Left ventricle myocardium superior (tissue), 1 donor: ENCODE measurements around the gene TWF2. TPM values are rescaled to one million over a fixed set of nuclear protein-coding genes. Genes with fewer than 3 reads are reported as not detected.
A peak's percentile ranks its signal among the peaks of the same experiment; 100 is the strongest.

Experiments
- ATAC-seq: fragments of 200-7000 bp; cut with Tn5 transposase; one replicate; pipeline ENCODE4 v1.9.1; 2020; ENCODE audit warnings: mild to moderate bottlenecking, moderate library complexity
- DNase-seq: peaks from one replicate; pipeline ENCODE4 v3.0.0-alpha.2; 2020
- intact Hi-C: fragments of 100-400 bp; cut with micrococcal nuclease; formaldehyde crosslinking; loops from one replicate; pipeline ENCODE4 v1.11.0; 2022
- microRNA-seq: library from miRNA; unstranded; fragments of <30 nt; microRNA quantifications from one replicate; pipeline ENCODE4 v1.2.0, GENCODE V29; 2020; ENCODE audit warnings: borderline number of aligned reads
- total RNA-seq: library from RNA; stranded (reverse); fragmentation: NEBNext Ultra II Directional; extraction: Animal tissue kit (Norgen Biotek cat#: 25700); gene quantifications from one replicate; pipeline ENCODE4 v1.2.1, GENCODE V29; 2021
- donor health status: DM: no; HTN: yes; CAD: no; lungs with severe emphysema.

Gene TWF2
- total RNA-seq, 1 donor from 2014 or later, result 103 TPM

DNA sequence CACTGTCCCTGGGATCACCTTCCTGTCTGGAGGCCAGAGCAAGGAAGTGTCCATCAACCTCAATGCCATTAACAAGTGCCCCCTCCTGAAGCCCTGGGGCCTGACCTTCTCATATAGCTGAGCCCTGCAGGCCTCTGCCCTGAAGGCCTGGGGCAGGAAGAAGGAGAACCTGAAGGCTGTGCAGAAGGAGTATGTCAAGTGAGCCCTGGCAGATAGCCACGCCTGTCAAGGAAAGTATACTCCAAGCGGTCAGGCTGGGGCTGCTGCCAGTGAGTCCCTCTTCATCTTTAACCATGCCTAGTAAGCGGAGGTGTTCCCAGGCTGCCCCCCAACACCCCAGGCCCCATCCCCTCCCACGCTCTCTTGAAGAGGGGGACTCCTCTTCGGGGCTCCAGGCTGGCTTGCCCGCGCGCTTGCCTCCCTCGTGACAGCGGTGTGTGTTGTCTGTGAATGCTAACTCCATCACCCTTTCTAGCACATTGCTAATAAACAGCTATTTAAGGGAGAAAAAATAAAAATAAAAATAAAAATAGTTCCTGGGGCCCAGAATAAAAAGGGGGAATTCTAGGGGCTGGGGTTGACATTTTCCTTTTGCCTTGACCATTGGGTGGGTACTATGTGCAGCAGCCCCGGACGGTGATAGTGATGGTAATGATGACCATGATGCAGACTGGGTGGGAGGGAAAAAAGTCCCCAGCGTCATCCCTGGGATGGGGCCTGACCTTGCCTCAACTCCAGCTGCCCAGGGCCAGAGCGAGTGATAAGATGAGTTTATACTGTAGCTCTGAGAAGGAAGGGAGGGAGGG, 44.3 kb downstream of the TWF2 start:
- intact Hi-C loops, result no loop called here

DNA sequence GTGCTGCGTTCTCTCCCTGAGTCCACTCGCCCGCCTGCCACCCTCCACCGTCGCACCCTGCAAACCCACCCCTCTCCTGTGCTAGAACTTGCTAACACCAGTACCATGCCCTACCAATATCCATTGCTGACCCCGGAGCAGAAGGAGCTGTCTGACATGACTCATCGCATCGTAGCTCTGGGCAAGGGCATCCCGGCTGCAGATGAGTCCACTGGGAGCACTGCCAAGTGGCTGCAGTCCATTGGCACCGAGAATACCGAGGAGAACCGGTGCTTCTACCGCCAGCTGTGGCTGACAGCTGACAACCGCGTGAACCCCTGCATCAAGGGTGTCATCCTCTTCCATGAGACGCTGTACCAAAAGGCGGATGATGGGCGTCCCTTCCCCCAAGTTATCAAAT, 45.9 kb downstream of the TWF2 start:
- ATAC-seq (peak; percentile 9), DNase-seq (peak; percentile 75)
- intact Hi-C loops, result no loop called here

More for the DNA sequence above, 44.3 kb downstream of the TWF2 start:
- ATAC-seq (no peak), DNase-seq (peak; percentile 79)

DNA sequence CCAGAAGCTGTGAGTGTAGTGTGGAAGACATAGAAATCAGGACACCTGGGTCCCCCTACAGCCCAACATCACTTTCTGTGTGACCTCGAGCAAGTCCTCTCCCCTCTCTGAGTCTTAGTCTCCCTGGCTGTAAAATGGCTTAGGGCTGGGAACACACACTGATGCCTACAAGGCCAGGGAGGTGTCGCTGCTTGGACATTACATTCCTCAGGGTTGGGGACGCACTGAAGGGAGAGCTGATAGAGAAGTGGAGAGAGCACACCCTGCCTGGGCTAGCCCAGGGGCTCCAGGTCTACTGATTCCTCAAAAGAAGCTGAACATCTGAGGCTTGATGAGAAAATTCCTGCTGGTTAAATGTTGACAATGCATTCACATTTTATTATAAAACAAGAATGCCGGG, 47.3 kb downstream of the TWF2 start:
- ATAC-seq (no peak), DNase-seq (no peak)
- intact Hi-C loops, result no loop called here

DNA sequence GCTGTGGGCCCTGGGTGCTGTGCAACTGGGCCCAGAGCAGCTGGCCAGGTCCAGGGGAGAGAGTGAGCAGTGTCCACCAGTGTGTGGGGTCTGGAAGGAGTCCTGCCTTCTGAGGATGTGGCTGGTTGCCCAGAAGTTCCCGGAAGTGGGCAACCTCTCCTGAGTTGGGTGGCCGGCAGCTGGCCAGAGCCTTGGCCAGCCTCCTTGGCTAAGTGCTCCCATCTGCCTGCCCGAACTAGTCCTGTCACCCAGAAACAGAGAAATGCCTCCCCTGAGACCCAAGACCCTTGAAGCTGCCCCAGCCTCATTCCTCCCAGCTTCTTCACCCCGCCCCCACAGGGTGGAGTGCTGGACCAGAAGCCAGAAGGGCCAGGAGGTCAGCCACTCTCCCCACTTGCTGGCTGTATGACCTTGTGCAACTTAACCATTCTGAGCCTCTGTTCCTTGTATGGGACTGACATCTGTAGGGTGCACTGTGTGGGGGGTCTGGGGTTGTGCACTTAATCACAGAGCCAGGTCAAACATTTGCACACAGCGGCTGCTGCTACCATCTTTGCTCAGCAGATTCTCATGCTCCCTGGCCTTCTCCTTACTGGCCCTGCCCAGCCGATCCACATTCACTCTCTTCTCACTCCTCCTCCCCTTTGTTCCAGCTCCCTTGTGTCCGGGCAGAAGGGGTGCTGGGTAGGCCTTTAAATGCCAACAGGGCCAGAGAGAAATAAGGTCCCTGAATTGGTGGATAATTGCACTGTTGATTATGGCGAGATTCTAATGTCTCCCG, 48.5 kb downstream of the TWF2 start:
- intact Hi-C loops, result no loop called here
- peak; percentile 54 for DNase-seq
- peak; percentile 44 for ATAC-seq

DNA sequence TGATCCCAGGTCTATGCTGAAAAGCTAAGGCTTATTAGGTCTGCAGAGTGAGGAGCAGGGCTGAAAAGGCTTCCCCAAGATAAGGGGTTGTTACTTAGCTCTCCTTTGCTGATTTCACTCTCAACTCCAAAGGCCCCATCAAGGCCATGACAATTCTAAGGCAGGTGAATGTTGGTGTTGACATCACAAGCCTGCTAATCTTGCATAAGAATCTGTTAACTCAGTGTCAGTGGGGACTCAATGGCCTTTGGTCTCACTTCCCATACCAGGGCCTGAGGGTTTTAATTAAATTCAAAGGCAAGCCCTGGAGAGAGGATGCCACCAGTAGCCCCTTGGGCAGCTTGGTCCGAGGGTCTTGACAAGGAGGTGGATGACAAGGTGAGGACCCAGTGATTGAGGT, 50.4 kb downstream of the TWF2 start:
- DNase-seq (no peak), ATAC-seq (no peak)
- intact Hi-C loops, result no loop called here

DNA sequence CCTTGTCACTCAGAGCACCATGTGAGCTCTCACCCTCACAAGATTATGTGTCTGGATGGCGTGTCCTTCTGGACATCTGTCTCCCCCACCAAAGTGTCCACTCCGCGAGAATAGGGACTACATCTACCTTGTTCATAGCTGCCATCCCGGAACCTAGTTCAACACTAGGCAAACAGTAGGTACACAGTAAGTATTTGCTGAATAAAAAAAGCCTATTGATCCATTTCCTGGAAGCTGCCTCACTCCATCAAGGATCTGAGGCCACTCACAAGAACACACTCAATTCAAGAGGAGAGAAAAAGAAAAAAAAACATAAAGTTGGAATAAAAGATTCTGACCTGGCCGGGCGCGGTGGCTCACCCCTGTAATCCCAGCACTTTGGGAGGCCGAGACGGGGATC, 52.2 kb downstream of the TWF2 start:
- intact Hi-C loops, result no loop called here
- DNase-seq (no peak), ATAC-seq (no peak)

DNA sequence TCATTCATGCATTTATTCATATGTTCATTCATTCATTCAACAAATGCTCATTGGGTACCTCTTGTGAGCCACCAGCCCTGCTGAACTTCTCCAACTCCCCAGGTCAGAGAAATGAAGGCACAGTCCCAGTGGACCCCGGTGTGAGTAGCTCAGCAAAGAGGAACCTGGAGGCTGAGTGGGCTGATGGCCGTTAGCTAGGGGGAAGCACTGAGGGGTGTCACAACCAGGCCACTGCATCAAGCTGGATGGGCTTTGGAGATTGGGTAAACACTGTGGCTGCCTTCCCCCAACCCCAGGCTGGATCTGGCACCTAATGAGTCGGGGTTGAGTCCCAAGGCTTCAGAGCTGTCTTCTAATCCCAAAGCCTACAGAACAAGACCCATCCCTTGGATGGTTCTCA, 53.1 kb downstream of the TWF2 start:
- DNase-seq, result no peak
- intact Hi-C loops, result no loop called here
- ATAC-seq, result no peak

DNA sequence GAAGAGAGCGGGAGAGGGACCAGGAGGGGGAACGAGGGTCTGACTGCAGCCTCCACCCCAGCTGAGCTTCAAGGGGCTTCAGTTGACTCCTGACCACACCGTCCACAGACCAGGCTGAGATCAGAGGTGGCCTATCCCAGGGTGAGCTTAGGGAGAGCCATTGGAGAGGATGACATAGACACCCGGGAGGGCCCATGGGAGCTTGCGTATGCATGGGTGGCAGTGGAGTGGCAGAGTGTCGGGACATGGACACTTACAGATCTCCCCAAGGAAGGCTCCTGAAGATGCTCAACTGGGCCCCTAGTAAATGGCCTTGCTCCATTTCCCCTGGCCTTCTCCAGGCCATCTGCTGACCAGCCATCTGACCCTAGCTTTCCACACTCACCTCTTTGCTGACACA, 53.6 kb downstream of the TWF2 start:
- no peak for ATAC-seq
- intact Hi-C loops, result no loop called here
- no peak for DNase-seq

DNA sequence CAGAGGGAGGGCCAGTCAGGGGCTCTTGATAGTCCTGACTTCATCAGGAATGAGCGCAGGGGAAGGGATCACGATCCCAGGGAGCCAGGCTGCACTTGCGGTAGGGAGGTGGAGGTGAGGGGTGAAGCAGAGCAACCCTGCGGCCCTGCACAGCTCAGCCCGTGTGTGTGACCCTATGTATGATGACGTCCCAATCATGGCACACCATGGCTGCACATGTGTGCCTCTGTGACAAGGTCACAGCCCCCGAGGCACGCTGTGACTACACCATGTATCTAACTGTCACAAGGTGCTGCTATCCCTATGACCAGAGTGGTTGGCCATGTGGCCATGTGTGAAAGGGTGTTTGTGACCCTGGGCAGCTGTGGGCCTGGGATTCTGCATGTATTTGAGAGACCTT, 54.3 kb downstream of the TWF2 start:
- no peak for DNase-seq
- ATAC-seq, result no peak
- intact Hi-C loops, result no loop called here

DNA sequence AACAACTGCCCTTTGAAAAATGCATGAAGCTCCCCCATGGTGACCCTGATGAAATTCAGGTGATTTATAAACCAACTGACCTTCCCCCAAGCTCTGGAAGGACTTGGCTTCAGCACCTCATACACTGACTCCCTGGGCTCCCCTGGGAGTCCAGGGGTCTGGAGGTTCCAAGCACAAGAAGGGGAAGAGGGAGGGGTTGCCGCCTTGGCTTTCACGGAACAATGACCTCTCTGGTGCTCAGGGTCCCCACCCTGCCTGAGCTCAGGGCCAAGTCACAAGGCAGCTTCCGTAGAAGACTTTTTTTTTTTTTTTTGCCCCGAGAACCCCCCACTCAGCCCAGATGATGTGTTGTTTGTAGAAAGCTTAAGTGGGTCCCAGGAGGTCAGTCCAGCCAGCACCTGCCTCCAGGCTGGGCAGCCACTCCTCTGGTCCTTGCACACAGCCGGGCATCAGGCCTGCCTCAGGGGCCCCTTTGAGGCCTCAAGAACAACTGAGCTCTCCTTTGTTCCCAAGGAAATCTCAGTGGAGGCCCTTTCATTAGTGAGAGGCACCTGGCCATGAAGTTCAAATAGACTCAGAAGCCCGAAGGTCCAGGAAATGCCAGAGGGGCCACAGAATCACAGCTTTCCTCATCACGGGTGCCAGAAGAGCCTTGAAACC, 55.0 kb downstream of the TWF2 start:
- ATAC-seq (peak; percentile 74), DNase-seq (peak; percentile 53)
- intact Hi-C loops, result no loop called here

DNA sequence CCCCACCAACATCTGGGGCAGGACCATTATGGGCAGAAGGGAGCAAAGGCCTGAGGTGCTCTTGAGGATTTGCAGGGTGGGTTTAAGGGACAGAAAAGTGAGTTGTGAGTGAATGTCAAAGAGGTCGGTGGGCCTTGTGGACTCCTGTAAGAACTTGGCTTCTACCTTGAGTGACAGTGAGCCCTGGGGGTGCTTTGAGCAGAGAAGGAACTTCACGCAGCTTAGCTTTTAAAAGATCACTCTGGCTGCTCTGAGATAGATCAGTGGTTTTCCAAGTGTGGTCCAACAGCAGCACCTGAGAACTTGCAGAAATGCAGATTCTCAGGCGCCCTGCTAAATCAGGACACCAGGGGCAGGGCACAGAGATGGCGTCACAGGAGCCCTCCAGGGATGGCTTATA, 56.3 kb downstream of the TWF2 start:
- DNase-seq (no peak), ATAC-seq (no peak)
- intact Hi-C loops, result no loop called here

DNA sequence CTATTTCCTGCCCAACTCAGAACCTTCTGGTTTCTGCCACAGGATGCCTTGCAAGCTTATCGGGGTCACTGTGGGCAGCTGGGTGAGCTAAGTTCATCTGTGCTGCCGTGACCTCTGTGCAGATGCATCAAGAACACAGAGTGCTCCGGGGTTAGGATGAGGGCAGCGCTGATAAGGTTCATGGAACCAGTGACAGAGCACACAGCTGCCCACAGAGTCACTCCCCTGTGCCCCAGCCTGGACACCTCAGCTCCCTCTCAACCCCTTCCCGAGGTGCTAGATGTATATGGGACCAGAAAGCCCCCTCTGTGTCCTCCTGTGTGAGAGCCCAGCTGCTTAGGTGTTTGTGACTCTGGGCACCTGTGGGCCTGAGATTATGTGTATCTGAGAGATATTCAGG, 56.8 kb downstream of the TWF2 start:
- intact Hi-C loops, result no loop called here
- DNase-seq, result no peak
- ATAC-seq, result peak; percentile 69

DNA sequence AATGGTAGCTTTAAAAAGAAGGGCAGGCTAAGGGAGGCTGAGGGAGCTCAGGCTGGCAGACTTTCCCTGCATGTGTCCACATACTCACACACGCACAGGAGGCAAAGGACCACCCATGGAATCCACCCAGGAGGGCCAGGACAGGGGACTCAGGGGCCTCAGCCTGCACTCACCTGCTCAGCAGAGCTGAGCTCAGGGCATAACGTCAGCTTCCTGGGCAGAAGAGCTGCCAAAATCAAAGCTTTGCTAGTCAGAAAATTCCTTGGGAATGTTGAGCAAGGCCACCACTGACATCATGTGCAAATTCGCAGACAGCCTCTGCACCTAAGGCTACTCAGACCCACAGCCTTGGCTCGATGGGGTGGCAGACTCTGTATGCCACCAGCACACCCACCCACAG, 57.4 kb downstream of the TWF2 start:
- intact Hi-C loops, result no loop called here
- no peak for DNase-seq
- no peak for ATAC-seq

Small RNA genes lying within 50 kb of the gene (microRNA-seq; reads per million reads assigned to microRNA genes)
- 39,602 reads per million, percentile 98 among the genes with 10 or more reads in this experiment for gene MIRLET7G

Other genes starting within 250 kb of the TWF2 start
- 663 TPM for gene RPL29, start 243.3 kb downstream of the TWF2 start, total RNA-seq
- 25.2 TPM for gene DUSP7, start 182.6 kb downstream of the TWF2 start, total RNA-seq
- 1.5 TPM for gene POC1A, start 84.7 kb downstream of the TWF2 start, total RNA-seq
- gene ALAS1, start 41.0 kb downstream of the TWF2 start, total RNA-seq, result 166 TPM
- gene TLR9, start 13.5 kb downstream of the TWF2 start, total RNA-seq, result 0.17 TPM
- gene PPM1M, start 6.6 kb upstream of the TWF2 start, total RNA-seq, result 9.0 TPM
- 67.5 TPM for gene WDR82, start 39.5 kb upstream of the TWF2 start, total RNA-seq
- 4.0 TPM for gene GLYCTK, start 48.7 kb upstream of the TWF2 start, total RNA-seq
- 2.3 TPM for gene DNAH1, start 77.2 kb upstream of the TWF2 start, total RNA-seq
- gene BAP1, start 170.8 kb upstream of the TWF2 start, total RNA-seq, result 57.9 TPM
- gene PHF7, start 171.5 kb upstream of the TWF2 start, total RNA-seq, result 13.1 TPM
- 9.1 TPM for gene SEMA3G, start 205.9 kb upstream of the TWF2 start, total RNA-seq
- 8,945 TPM for gene TNNC1, start 214.9 kb upstream of the TWF2 start, total RNA-seq
- 48.3 TPM for gene NISCH, start 216.4 kb upstream of the TWF2 start, total RNA-seq